SH-SY5Y (cell line): ENCODE measurements around the gene FEZ2.

Experiments used
- GATA2 ChIP-seq: IDR thresholded peaks from 2 replicates; pipeline ENCODE4 v1.6.1; 2011; ENCODE audit warnings: mild to moderate bottlenecking, low read depth, low read length
- GATA3 ChIP-seq: IDR thresholded peaks from 2 replicates; pipeline ENCODE4 v1.6.1; 2011; ENCODE audit warnings: low read depth, mild to moderate bottlenecking, low read length, moderate library complexity

DNA sequence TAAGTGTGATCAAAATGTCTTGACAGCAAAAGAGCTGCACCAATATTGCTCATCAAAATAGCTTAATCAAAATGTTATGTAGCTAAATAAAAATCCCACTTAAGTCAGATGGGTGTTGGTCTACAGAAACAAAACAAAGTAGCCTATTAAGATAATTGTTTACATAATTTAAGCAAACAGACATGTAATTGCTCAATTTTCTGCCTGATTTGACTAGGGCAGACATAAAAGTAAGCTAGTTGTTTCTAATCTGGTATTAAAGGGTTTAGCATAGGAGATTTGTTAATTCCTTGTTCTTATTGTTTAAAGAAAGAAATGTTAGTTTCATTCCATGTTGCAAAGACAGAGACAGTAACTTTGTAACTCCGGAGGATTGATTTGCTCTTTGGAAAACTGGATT lies 11.5 kb upstream of the FEZ2 start:
- TF ChIP-seq GATA2 (no peak), GATA3 (no peak)
